ENCODE measurements around the gene CMTM8.
A peak's percentile ranks its signal among the peaks of the same experiment; 100 is the strongest.
"Not testable (repeated sequence)": the region's sequence is repeated elsewhere in the genome, so short reads cannot be mapped to it uniquely, and the experiment has no call there.

The CMTM8 gene

DNA sequence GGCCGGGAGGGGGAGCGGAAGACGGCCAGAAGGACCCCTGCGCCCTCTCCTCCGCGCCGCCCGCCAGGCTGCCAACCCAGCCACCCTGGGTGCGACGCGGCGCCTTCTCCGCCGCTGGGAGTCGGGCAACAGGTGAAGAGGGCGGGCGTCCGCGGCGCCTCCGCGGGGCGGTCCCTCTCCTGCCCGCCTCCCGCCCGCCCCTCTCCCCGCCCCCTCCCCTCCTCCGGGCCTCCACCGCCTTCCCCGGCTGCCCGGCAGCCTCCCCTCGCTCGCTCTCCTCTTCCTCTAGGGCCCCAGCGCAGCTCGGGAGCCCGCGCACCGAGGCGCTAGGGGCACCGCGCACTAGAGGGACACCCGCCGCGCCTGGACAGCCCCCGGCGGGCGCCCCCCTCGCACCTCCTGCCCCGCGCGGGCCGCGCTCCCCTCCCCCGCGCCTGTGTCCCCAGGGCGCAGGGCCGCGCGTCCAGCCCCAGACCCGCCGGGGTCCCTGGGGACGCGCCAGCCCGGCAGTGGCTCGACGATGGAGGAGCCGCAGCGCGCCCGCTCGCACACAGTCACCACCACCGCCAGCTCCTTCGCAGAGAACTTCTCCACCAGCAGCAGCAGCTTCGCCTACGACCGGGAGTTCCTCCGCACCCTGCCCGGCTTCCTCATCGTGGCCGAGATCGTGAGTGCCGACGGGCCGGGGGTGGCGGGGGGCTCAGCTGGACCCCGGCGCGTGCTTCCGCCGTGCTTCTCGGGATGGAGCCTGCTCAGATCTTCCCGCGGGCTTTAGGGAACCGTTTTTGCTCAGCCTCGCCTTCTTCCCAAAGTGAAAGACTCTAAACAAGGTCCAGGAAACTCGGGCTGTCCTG lies at the start of gene CMTM8:
Gene CMTM8, plus strand, starts transcription at position 228 of the 854 bp plus-strand sequence. Its CDS starts 293 bp downstream, at position 521.
- H3K79me2 ChIP-seq (ENCODE audit: low read length): no peaks in the 10 kb centered on the region
- 0 out of 2 replicates have a peak, but pooled peaks cover 3% of the 10 kb centered on the region for H4K20me1 ChIP-seq (ENCODE audit: insufficient read depth, low read length)
- peak within 1 kb of the TSS; percentile 89 for H3K4me2 ChIP-seq (ENCODE audit: low read length)
- TF ChIP-seq CTCF (IDR thresholded peaks at IDR 0.05; ENCODE audit: low read depth, low read length) (no peak), EZH2phosphoT487 (IDR thresholded peaks at IDR 0.05; ENCODE audit: low read depth) (no peak)
- H3K4me3 ChIP-seq (ENCODE audit: low read length): peak within 1 kb of the TSS; percentile 88
- H3K27me3 ChIP-seq (ENCODE audit: low read depth, low read length): 0 out of 2 replicates have a peak, but pooled peaks cover 6% of the 10 kb centered on the region
- H3K9ac ChIP-seq (ENCODE audit: low read length): peak within 1 kb of the TSS; percentile 70
- H3K36me3 ChIP-seq (replicated peaks; ENCODE audit: low read depth, low read length): no peaks in the 10 kb centered on the region
- H3K27ac ChIP-seq (ENCODE audit: low read length): no peak within 1 kb of the TSS
- peak within 1 kb of the TSS; percentile 75 for H2AFZ ChIP-seq (ENCODE audit: low read depth, low read length)
- H3K9me3 ChIP-seq (ENCODE audit: insufficient read depth, low read length): no peaks in the 10 kb centered on the region
- peaks cover 11% of the 10 kb centered on the region for H3K4me1 ChIP-seq (ENCODE audit: low read length)

GRCh38 chr3:32189693-32190092 lies 48.8 kb upstream of the CMTM8 start:
- H3K9ac ChIP-seq (ENCODE audit: low read length): no peak overlapping the region
- no peaks in the 10 kb centered on the region for H3K4me1 ChIP-seq (ENCODE audit: low read length)
- H3K9me3 ChIP-seq (ENCODE audit: insufficient read depth, low read length): no peaks in the 10 kb centered on the region
- H2AFZ ChIP-seq (ENCODE audit: low read depth, low read length): no peak overlapping the region
- TF ChIP-seq EZH2phosphoT487 (IDR thresholded peaks at IDR 0.05; ENCODE audit: low read depth) (no peak), CTCF (IDR thresholded peaks at IDR 0.05; ENCODE audit: low read depth, low read length) (no peak)
- no peak overlapping the region for H3K4me3 ChIP-seq (ENCODE audit: low read length)
- H3K36me3 ChIP-seq (replicated peaks; ENCODE audit: low read depth, low read length): no peaks in the 10 kb centered on the region
- no peaks in the 10 kb centered on the region for H4K20me1 ChIP-seq (ENCODE audit: insufficient read depth, low read length)
- no peaks in the 10 kb centered on the region for H3K79me2 ChIP-seq (ENCODE audit: low read length)
- H3K4me2 ChIP-seq (ENCODE audit: low read length): no peak overlapping the region
- H3K27me3 ChIP-seq (ENCODE audit: low read depth, low read length): peaks cover 4% of the 10 kb centered on the region; the same call in 1 of the 2 replicates
- no peak overlapping the region for H3K27ac ChIP-seq (ENCODE audit: low read length)

DNA sequence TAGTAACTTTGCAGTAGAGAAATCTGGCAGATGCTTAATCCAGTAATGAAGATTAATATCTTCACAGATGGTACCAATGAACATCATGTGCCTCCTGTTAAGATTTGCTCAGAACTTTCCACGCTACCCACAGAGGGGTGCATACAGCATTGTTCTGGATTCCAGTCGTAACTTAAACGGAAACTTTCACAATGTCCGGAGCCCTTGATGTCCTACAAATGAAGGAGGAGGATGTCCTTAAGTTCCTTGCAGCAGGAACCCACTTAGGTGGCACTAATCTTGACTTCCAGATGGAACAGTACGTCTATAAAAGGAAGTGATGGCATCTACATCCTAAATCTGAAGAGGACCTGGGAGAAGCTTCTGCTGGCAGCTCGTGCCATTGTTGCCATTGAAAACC lies 47.9 kb upstream of the CMTM8 start:
- H3K9ac ChIP-seq (ENCODE audit: low read length); H3K4me2 ChIP-seq (ENCODE audit: low read length); H3K9me3 ChIP-seq (ENCODE audit: insufficient read depth, low read length); H2AFZ ChIP-seq (ENCODE audit: low read depth, low read length); H3K4me1 ChIP-seq (ENCODE audit: low read length); H3K4me3 ChIP-seq (ENCODE audit: low read length); H3K27ac ChIP-seq (ENCODE audit: low read length); H4K20me1 ChIP-seq (ENCODE audit: insufficient read depth, low read length); H3K36me3 ChIP-seq (replicated peaks; ENCODE audit: low read depth, low read length); H3K79me2 ChIP-seq (ENCODE audit: low read length); H3K27me3 ChIP-seq (ENCODE audit: low read depth, low read length): not testable (repeated sequence)

DNA sequence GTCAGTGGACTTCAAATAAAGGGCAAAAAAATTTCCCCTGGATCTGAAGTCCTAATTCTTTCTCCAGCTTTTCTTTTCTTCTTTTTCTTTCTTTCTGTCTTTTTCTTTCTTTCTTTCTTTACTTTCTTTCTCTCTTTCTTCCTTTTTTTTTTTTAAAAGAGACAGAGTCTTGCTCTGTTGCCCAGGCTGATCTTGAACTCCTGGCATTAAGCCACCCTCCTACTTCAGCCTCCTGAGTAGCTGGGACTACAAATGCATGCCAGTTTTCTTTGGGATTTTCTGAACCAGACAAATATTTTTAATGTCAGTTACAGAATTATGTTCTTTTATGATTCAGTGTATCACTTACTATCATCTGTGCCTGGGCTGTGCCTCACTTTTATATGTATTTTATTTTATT lies 45.4 kb upstream of the CMTM8 start:
- Histone ChIP-seq H2AFZ (ENCODE audit: low read depth, low read length) (no peak overlapping the region), H4K20me1 (ENCODE audit: insufficient read depth, low read length) (no peaks in the 10 kb centered on the region), H3K4me2 (ENCODE audit: low read length) (no peak overlapping the region), H3K79me2 (ENCODE audit: low read length) (no peaks in the 10 kb centered on the region), H3K27me3 (ENCODE audit: low read depth, low read length) (no peaks in the 10 kb centered on the region), H3K36me3 (replicated peaks; ENCODE audit: low read depth, low read length) (no peaks in the 10 kb centered on the region), H3K4me1 (ENCODE audit: low read length) (no peaks in the 10 kb centered on the region), H3K27ac (ENCODE audit: low read length) (no peak overlapping the region), H3K4me3 (ENCODE audit: low read length) (no peak overlapping the region), H3K9me3 (ENCODE audit: insufficient read depth, low read length) (no peaks in the 10 kb centered on the region), H3K9ac (ENCODE audit: low read length) (no peak overlapping the region)
- no peak for TF ChIP-seq CTCF (IDR thresholded peaks at IDR 0.05; ENCODE audit: low read depth, low read length)

Measured in OCI-LY3 (cell line).